Measurements from ENCODE around the gene PHACTR1. TPM values are rescaled to one million over a fixed set of nuclear protein-coding genes. Genes with fewer than 3 reads are reported as not detected.
"Not testable (repeated sequence)": the region's sequence is repeated elsewhere in the genome, so short reads cannot be mapped to it uniquely, and the experiment has no call there.

Gene PHACTR1
- total RNA-seq, 1 donor from 2014 or later: 2.2 TPM

DNA sequence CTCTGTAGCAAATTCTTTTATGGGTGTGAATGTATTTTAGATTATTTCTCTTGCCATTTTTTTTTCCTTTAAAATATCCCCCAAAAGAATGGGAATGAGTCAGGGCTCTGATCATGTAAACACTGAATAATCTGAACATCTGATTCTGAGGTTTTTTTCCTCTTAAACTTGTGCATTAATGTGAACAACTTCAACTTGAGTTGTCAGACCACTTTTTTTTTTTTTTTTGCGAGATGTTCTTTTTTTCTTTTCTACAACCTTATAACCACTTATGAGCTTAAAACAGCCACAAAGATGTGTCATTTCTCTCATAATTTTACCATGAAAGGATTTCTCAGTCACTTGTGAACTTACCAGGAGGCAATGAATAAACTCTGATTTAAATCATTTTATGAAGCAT, 526.5 kb downstream of the PHACTR1 start:
- Histone ChIP-seq H3K27me3 (ENCODE audit: control insufficient read depth, insufficient read depth, low read length) (no peaks in the 10 kb centered on the region), H3K36me3 (ENCODE audit: control insufficient read depth, insufficient read depth, low read length) (no peaks in the 10 kb centered on the region), H3K4me3 (ENCODE audit: low read depth, low read length) (no peak overlapping the region)
- DNase-seq (ENCODE audit: low read depth): no peak
- TF ChIP-seq, protein P1, sequence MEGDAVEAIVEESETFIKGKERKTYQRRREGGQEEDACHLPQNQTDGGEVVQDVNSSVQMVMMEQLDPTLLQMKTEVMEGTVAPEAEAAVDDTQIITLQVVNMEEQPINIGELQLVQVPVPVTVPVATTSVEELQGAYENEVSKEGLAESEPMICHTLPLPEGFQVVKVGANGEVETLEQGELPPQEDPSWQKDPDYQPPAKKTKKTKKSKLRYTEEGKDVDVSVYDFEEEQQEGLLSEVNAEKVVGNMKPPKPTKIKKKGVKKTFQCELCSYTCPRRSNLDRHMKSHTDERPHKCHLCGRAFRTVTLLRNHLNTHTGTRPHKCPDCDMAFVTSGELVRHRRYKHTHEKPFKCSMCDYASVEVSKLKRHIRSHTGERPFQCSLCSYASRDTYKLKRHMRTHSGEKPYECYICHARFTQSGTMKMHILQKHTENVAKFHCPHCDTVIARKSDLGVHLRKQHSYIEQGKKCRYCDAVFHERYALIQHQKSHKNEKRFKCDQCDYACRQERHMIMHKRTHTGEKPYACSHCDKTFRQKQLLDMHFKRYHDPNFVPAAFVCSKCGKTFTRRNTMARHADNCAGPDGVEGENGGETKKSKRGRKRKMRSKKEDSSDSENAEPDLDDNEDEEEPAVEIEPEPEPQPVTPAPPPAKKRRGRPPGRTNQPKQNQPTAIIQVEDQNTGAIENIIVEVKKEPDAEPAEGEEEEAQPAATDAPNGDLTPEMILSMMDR (IDR thresholded peaks at IDR 0.05; ENCODE audit: insufficient read depth, low read length, poor library complexity, severe bottlenecking): no peak

DNA sequence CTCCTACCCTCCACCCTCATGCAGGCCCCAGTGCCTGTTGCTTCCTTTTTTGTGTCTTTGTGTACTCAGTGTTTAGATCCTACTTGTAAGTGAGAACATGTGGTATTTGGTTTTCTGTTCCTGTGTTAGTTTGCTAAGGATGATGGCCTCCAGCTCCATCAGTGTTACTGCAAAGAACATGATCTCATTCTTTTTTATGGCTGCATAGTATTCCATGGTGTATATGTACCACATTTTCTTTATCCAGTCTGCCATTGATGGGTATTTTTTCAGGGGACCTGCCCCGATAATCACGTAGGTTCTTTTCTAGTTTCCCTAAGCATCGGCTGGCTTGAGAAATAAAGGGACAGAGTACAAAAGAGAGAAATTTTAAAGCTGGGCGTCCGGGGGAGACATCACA, 527.2 kb downstream of the PHACTR1 start:
- not testable (repeated sequence) for H3K27me3 ChIP-seq (ENCODE audit: control insufficient read depth, insufficient read depth, low read length); H3K36me3 ChIP-seq (ENCODE audit: control insufficient read depth, insufficient read depth, low read length); H3K4me3 ChIP-seq (ENCODE audit: low read depth, low read length); DNase-seq (ENCODE audit: low read depth)

DNA sequence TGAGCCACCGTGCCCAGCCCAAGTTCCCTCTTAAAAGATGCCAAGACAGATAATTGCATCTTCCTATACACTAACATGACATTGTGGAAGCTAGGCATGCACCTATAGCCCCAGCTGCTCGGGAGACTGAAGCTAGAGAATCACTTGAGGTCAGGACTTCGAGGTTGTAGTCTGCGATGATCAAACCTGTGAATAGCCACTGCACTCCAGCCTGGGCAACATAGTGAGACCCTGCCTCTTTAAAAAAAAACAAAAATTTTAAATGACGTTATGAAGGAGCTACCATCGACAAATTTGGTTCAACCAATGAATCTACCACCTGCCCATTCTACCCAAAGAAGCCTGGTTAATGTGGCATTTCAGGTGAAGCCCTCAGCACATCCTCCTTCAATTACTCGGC, 531.1 kb downstream of the PHACTR1 start:
- Histone ChIP-seq H3K4me3 (ENCODE audit: low read depth, low read length) (no peak overlapping the region), H3K36me3 (ENCODE audit: control insufficient read depth, insufficient read depth, low read length) (no peaks in the 10 kb centered on the region), H3K27me3 (ENCODE audit: control insufficient read depth, insufficient read depth, low read length) (no peaks in the 10 kb centered on the region)
- no peak for DNase-seq (ENCODE audit: low read depth)
- TF ChIP-seq, protein P1 (IDR thresholded peaks at IDR 0.05; ENCODE audit: insufficient read depth, low read length, poor library complexity, severe bottlenecking): no peak

DNA sequence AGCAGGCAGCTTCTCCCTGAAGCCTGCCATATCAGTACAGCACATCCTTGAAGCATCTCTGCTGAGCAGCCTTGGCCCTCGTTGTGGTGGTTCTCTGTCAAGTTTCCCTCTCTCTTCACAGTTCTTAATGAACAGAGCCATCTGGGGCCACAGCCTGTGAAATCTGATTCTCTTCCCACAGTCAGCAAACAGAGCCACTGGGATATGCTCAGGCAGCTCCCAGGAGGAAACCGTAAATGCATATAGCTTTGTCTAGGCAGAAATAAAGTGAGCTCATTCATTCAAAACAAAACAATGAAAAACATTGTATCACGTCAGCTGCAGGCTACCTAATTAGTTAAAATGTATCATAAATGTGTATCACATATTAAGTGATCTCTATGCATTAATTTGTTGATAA, 531.5 kb downstream of the PHACTR1 start:
- TF ChIP-seq, protein P1 (IDR thresholded peaks at IDR 0.05; ENCODE audit: insufficient read depth, low read length, poor library complexity, severe bottlenecking): no peak
- peak; percentile 21 for DNase-seq (ENCODE audit: low read depth)
- H3K27me3 ChIP-seq (ENCODE audit: control insufficient read depth, insufficient read depth, low read length): no peaks in the 10 kb centered on the region
- no peaks in the 10 kb centered on the region for H3K36me3 ChIP-seq (ENCODE audit: control insufficient read depth, insufficient read depth, low read length)
- no peak overlapping the region for H3K4me3 ChIP-seq (ENCODE audit: low read depth, low read length)

DNA sequence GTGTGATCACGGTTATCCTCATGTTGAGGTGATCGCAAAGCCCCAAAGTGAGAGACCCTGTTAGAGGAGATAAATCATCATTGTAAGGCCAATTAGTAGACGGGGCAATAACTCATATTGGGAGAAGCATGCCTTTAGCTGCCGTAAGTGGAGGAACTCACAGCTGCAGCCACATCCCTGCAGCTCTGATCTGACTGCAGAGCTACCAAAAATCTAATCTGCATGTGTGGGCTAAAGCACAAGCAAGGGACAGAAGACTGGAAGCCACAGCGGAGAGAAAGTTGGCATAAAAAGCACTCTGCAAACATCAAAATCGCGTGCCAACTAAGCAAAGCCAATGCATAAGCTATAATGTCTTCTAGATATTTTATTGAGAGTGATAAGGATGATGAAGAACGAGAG, 532.0 kb downstream of the PHACTR1 start:
- no peak for DNase-seq (ENCODE audit: low read depth)
- Histone ChIP-seq H3K4me3 (ENCODE audit: low read depth, low read length) (no peak overlapping the region), H3K27me3 (ENCODE audit: control insufficient read depth, insufficient read depth, low read length) (no peaks in the 10 kb centered on the region), H3K36me3 (ENCODE audit: control insufficient read depth, insufficient read depth, low read length) (no peaks in the 10 kb centered on the region)
- TF ChIP-seq, protein P1 (IDR thresholded peaks at IDR 0.05; ENCODE audit: insufficient read depth, low read length, poor library complexity, severe bottlenecking): no peak

DNA sequence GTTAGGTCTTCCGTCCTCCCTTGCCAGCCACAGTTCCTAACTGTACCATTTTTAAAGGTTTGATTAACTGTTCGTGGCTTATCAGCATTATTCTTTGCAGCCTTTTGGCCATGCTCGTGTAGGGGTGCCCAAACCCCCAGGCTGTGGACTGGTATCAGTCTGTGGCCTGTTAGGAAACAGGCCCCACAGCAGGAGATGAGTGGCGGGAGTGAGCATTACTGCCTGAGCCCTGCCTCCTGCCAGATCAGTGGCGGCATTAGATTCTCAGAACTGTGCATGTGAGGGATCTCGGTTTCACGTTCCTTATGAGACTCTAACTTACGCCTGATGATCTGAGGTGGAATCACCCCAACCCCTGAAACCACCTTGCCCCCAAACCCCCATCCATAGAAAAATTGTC, 532.4 kb downstream of the PHACTR1 start:
- DNase-seq (ENCODE audit: low read depth): no peak
- TF ChIP-seq, protein P1 (IDR thresholded peaks at IDR 0.05; ENCODE audit: insufficient read depth, low read length, poor library complexity, severe bottlenecking): no peak
- H3K4me3 ChIP-seq (ENCODE audit: low read depth, low read length): no peak overlapping the region
- H3K36me3 ChIP-seq (ENCODE audit: control insufficient read depth, insufficient read depth, low read length): no peaks in the 10 kb centered on the region
- H3K27me3 ChIP-seq (ENCODE audit: control insufficient read depth, insufficient read depth, low read length): no peaks in the 10 kb centered on the region
